ENCODE data around the gene HEATR5B. TPM values are rescaled to one million over a fixed set of nuclear protein-coding genes. Genes with fewer than 3 reads are reported as not detected.

Gene HEATR5B
- total RNA-seq, 3 donors from 2014 or later, result 35.7 to 64.2 (median 36.5) TPM

DNA sequence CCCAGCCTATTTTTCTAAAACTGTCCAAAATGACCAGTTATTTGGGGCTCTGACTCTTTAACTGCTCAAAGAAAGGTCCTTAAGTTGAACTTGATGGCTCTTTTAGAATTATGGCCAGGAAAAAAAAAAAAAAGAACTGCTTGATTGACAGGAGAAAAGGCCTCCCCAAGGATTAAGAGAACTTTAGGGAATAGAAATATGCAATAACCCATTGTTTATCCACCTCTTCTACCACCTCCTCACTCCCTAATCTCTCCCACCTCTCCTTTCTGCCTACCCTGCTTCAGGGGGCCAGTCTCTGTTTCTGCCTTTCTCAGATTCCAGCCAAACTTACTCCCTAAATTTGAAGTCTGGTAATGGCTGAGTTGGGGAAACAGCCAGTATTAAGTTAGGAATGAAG, 112.2 kb downstream of the HEATR5B start:
- Histone ChIP-seq H3K27me3 (no peaks in the 10 kb centered on the region), H3K36me3 (no peaks in the 10 kb centered on the region), H3K4me3 (no peak overlapping the region), H3K27ac (no peak overlapping the region), H3K4me1 (no peaks in the 10 kb centered on the region), H3K9me3 (no peaks in the 10 kb centered on the region)
- no peak for DNase-seq (ENCODE audit: low spot score in 2 of 2)
- intact Hi-C loops (cut with DNase I; ENCODE audit: low total_unique reads), result no loop called here
- TF ChIP-seq POLR2A (IDR thresholded peaks at IDR 0.05), result no peak
- TF ChIP-seq POLR2AphosphoS5 (IDR thresholded peaks at IDR 0.05), result no peak
- TF ChIP-seq, protein P1, sequence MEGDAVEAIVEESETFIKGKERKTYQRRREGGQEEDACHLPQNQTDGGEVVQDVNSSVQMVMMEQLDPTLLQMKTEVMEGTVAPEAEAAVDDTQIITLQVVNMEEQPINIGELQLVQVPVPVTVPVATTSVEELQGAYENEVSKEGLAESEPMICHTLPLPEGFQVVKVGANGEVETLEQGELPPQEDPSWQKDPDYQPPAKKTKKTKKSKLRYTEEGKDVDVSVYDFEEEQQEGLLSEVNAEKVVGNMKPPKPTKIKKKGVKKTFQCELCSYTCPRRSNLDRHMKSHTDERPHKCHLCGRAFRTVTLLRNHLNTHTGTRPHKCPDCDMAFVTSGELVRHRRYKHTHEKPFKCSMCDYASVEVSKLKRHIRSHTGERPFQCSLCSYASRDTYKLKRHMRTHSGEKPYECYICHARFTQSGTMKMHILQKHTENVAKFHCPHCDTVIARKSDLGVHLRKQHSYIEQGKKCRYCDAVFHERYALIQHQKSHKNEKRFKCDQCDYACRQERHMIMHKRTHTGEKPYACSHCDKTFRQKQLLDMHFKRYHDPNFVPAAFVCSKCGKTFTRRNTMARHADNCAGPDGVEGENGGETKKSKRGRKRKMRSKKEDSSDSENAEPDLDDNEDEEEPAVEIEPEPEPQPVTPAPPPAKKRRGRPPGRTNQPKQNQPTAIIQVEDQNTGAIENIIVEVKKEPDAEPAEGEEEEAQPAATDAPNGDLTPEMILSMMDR (IDR thresholded peaks at IDR 0.05), result no peak

DNA sequence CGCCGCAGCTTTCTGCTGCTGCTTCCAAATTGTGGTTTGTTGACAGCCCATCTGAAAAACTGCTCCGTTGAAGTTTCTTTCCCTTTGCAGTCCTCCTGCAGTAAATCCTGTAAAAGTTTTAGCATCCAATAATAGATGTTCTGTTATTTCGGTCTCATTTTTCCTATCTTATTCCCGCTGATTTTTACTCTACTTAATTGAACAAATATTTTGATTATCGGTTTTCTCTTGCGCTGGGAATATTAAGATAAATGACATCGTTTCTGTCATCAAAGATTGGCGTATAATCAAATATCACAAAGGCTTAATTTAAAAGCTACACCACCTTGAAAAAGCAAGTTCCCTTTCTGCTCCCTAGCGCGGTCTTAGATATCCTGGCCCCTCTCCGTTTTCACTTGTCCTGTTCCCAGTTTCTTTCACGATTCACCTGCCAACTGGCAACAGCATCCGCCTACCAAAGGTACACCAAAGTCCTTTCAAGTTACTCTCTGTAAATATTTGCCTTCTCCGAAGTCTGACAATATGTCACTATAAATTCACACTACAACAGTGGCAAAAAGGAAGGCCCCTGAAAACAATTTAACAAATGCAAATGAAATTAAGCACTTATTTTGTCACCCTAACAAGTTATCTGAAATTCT, 116.8 kb downstream of the HEATR5B start:
- Histone ChIP-seq H3K27me3 (no peaks in the 10 kb centered on the region), H3K4me3 (peak overlapping the region; percentile 76 to 98 (median 90)), H3K9me3 (no peaks in the 10 kb centered on the region), H3K27ac (peak overlapping the region; percentile 94 to 95), H3K4me1 (peaks cover 0 to 12% of the 10 kb centered on the region in 2 donors), H3K36me3 (no peaks in the 10 kb centered on the region)
- peak in 1 of 2 donors; percentile 43 for DNase-seq (ENCODE audit: low spot score in 2 of 2)
- TF ChIP-seq POLR2A (IDR thresholded peaks at IDR 0.05) (no peak), POLR2AphosphoS5 (IDR thresholded peaks at IDR 0.05) (no peak)
- TF ChIP-seq, protein P1 (IDR thresholded peaks at IDR 0.05), result no peak
- intact Hi-C loops (cut with DNase I; ENCODE audit: low total_unique reads), result no loop called here

DNA sequence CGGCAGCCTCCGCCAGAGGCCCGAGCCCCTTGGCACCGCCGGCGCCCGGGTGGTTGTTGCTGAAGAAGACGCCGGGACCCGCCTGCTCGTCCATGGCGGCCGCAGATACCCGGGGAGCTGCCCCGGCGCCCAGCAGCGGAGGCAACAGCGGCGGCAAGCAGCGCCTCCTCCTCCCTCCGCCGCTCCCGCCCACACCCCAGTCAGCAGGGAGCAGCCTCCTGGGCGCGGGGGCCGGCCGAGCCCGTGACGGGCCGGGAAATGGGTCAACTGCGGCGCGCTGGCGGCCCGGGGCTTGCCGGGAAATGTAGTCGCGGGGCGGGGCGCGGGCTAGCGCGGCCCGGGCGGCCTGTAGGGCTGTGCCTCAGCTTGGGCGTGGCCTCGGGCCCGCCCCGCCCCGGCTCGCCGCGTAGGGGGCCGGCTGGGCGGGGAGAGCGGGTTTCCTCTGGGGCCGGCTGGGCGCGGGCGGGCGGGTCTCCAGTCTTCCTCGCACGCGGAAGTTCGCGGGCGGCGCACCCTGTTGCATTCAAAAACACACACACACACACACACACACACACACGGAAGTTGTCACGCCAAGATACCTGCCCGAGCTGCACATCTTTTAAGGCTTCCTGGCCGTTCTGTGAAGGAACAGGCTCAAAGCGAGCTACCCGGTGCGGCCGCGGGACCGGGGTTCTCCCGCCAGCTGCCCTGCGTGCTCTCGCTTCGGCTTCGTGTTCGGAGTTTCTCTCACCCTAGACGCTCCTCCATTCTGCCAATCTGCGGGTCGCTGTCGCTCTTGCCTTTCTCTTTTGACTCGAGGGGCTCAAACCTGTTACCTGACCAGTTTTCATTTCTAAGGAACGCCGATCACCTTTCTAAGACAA, 117.6 kb downstream of the HEATR5B start, which contains the start of gene STRN:
Gene STRN, minus strand, starts transcription at position 167 of the 866 bp plus-strand sequence. Its CDS starts 73 bp downstream, at position 94.
- Histone ChIP-seq H3K36me3 (no peaks in the 10 kb centered on the region), H3K4me3 (peak within 1 kb of the TSS; percentile 76 to 98 (median 90)), H3K27ac (peak within 1 kb of the TSS; percentile 94 to 95), H3K27me3 (no peaks in the 10 kb centered on the region), H3K4me1 (peaks cover 0 to 12% of the 10 kb centered on the region in 2 donors), H3K9me3 (no peaks in the 10 kb centered on the region)
- intact Hi-C loops (cut with DNase I; ENCODE audit: low total_unique reads), result no loop called here
- TF ChIP-seq, protein P1 (IDR thresholded peaks at IDR 0.05), result no peak
- TF ChIP-seq POLR2AphosphoS5 (IDR thresholded peaks at IDR 0.05), result peak in 2 of 3 donors; percentile 56 to 91
- no peak for TF ChIP-seq POLR2A (IDR thresholded peaks at IDR 0.05)
- DNase-seq (ENCODE audit: low spot score in 2 of 2), result peak; percentile 93 to 96

DNA sequence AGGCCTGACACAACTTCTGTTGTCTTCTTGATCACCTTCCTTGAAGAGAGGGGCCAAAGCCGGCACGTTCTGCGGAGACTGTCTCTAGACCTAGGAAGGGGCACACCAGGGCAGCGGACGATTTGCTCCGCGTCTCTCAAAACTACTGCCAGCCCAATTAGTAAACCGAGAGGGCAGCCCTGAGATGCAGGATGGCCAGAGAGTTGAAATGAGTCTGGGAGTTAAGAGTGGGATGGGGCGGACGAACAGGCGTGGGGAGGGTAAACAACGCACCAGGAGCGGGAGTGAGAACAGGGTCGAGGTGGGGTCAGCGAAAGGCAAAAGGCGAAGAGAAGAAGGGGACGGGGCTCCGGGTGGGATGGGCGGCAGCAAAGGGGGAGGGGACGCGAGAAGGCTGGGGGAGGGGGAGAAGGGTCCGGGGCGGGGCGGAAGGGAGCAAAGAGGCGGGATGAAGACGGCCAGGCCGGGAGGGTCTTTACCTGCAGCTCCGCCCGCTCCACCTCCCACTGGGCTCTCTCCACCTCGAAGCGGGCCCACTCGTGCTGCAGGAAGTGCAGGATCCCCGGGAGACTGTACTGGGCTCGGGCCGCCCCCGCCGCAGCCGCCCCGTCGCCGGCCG, 118.3 kb downstream of the HEATR5B start:
- no peak for TF ChIP-seq POLR2AphosphoS5 (IDR thresholded peaks at IDR 0.05)
- TF ChIP-seq POLR2A (IDR thresholded peaks at IDR 0.05), result no peak
- TF ChIP-seq, protein P1 (IDR thresholded peaks at IDR 0.05), result no peak
- Histone ChIP-seq H3K9me3 (no peaks in the 10 kb centered on the region), H3K27me3 (no peaks in the 10 kb centered on the region), H3K36me3 (no peaks in the 10 kb centered on the region), H3K4me3 (peak overlapping the region; percentile 76 to 98 (median 90)), H3K27ac (peak overlapping the region; percentile 94 to 95), H3K4me1 (peaks cover 0 to 12% of the 10 kb centered on the region in 2 donors)
- peak; percentile 32 to 56 for DNase-seq (ENCODE audit: low spot score in 2 of 2)
- intact Hi-C loops (cut with DNase I; ENCODE audit: low total_unique reads), result no loop called here
